PC-3 (cell line): Measurements from ENCODE around the gene ZNF638.
"Not testable (repeated sequence)": the region's sequence is repeated elsewhere in the genome, so short reads cannot be mapped to it uniquely, and the experiment has no call there.

Source experiments
- EZH2 ChIP-seq: fragments of 300-600 bp; sonication (generic); IDR thresholded peaks from one replicate; pipeline ENCODE4 v1.6.1; 2017; ENCODE audit warnings: antibody characterized with exemption, mild to moderate bottlenecking, low read length; ENCODE audit not compliant: unreplicated experiment
- TF ChIP-seq, protein P1 (sequence below): fragments of 300-600 bp; sonication (generic); conservative IDR thresholded peaks from 2 replicates; pipeline ENCODE4 v1.5.1; 2017; ENCODE audit warnings: antibody characterized with exemption, low read depth, mild to moderate bottlenecking, low read length

DNA sequence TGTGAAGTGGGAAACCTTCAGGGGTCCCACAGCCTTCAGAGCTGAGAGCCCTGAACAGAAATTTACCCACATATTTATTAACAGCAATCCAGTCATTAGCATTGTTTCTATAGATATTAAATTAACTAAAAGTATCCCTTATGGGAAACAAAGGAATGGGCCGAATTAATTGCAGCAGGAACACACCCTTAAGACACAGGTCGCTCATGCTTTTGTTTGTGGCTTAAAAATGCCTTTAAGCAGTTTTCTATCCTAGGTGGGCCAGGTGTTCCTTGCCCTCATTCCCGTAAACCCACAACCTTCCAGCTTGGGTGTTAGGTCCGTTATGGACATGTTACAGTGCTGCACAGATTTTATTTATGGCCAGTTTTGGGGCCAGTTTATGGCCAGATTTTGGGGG, 13.7 kb upstream of the ZNF638 start:
- TF ChIP-seq, protein P1, sequence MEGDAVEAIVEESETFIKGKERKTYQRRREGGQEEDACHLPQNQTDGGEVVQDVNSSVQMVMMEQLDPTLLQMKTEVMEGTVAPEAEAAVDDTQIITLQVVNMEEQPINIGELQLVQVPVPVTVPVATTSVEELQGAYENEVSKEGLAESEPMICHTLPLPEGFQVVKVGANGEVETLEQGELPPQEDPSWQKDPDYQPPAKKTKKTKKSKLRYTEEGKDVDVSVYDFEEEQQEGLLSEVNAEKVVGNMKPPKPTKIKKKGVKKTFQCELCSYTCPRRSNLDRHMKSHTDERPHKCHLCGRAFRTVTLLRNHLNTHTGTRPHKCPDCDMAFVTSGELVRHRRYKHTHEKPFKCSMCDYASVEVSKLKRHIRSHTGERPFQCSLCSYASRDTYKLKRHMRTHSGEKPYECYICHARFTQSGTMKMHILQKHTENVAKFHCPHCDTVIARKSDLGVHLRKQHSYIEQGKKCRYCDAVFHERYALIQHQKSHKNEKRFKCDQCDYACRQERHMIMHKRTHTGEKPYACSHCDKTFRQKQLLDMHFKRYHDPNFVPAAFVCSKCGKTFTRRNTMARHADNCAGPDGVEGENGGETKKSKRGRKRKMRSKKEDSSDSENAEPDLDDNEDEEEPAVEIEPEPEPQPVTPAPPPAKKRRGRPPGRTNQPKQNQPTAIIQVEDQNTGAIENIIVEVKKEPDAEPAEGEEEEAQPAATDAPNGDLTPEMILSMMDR, result not testable (repeated sequence)
- not testable (repeated sequence) for TF ChIP-seq EZH2
